Measurements from ENCODE around the gene MTMR4.

- TF ChIP-seq CTCF (conservative IDR thresholded peaks at IDR 0.05; ENCODE audit: low read depth, low read length) (no peak), EZH2 (IDR thresholded peaks at IDR 0.05; ENCODE audit: borderline replicate concordance, low read depth, low read length, poor library complexity, severe bottlenecking) (no peak)
Measured at GRCh38 chr17:58515286-58515685, 848 bp upstream of the MTMR4 start.
